Activated T-helper 1 cell treated with Interleukin-2 at 50 U/mL for 16 hours (primary cell): ENCODE results near the gene DIP2C.

Experiments used
- DNase-seq: peaks from one replicate; pipeline ENCODE4 v3.0.0-alpha.2; 2020; ENCODE audit warnings: low read depth

DIP2C gene

GRCh38 chr10:389261-389790, 300.1 kb downstream of the DIP2C start:
- DNase-seq: no peak

- DNase-seq: no peak
Observed at GRCh38 chr10:388661-389045, 300.8 kb downstream of the DIP2C start.

- no peak for DNase-seq
Observed at GRCh38 chr10:387909-388660, 301.4 kb downstream of the DIP2C start.

GRCh38 chr10:387593-387891, 301.9 kb downstream of the DIP2C start:
- no peak for DNase-seq

- no peak for DNase-seq
Observed at GRCh38 chr10:386771-387592, 302.5 kb downstream of the DIP2C start.

GRCh38 chr10:385571-386300, 303.7 kb downstream of the DIP2C start:
- DNase-seq: no peak

GRCh38 chr10:384538-385305, 304.7 kb downstream of the DIP2C start:
- DNase-seq: no peak

GRCh38 chr10:383519-383918, 305.9 kb downstream of the DIP2C start:
- no peak for DNase-seq

GRCh38 chr10:381805-382204, 307.7 kb downstream of the DIP2C start:
- DNase-seq: no peak

GRCh38 chr10:381346-381745, 308.1 kb downstream of the DIP2C start:
- DNase-seq: no peak

- no peak for DNase-seq
Observed at GRCh38 chr10:380313-380940, 309.0 kb downstream of the DIP2C start.

GRCh38 chr10:378930-379704, 310.4 kb downstream of the DIP2C start:
- DNase-seq: no peak

- DNase-seq: no peak
Observed at GRCh38 chr10:378230-378929, 311.1 kb downstream of the DIP2C start.

- DNase-seq: no peak
Observed at GRCh38 chr10:377228-377627, 312.2 kb downstream of the DIP2C start.

GRCh38 chr10:375815-376505, 313.5 kb downstream of the DIP2C start:
- DNase-seq: no peak

GRCh38 chr10:374354-374753, 315.1 kb downstream of the DIP2C start:
- DNase-seq: no peak

GRCh38 chr10:373526-374309, 315.8 kb downstream of the DIP2C start:
- no peak for DNase-seq

- no peak for DNase-seq
Observed at GRCh38 chr10:373015-373414, 316.5 kb downstream of the DIP2C start.

- no peak for DNase-seq
Observed at GRCh38 chr10:372566-372965, 316.9 kb downstream of the DIP2C start.
